Measurements from ENCODE around the gene COX19. TPM values are rescaled to one million over a fixed set of nuclear protein-coding genes. Genes with fewer than 3 reads are reported as not detected.
A peak's percentile ranks its signal among the peaks of the same experiment; 100 is the strongest.
"Not testable (repeated sequence)": the region's sequence is repeated elsewhere in the genome, so short reads cannot be mapped to it uniquely, and the experiment has no call there.

COX19 gene
- total RNA-seq, 1 experiment from 2014 or later, result 5.5 TPM

- DNase-seq (ENCODE audit: low spot score), result no peak
- in situ Hi-C loops (cut with HindIII; ENCODE audit: low sequenced_read_pairs), result no loop called here
Observed at GRCh38 chr7:1012004-1012715, 36.8 kb upstream of the COX19 start.

DNA sequence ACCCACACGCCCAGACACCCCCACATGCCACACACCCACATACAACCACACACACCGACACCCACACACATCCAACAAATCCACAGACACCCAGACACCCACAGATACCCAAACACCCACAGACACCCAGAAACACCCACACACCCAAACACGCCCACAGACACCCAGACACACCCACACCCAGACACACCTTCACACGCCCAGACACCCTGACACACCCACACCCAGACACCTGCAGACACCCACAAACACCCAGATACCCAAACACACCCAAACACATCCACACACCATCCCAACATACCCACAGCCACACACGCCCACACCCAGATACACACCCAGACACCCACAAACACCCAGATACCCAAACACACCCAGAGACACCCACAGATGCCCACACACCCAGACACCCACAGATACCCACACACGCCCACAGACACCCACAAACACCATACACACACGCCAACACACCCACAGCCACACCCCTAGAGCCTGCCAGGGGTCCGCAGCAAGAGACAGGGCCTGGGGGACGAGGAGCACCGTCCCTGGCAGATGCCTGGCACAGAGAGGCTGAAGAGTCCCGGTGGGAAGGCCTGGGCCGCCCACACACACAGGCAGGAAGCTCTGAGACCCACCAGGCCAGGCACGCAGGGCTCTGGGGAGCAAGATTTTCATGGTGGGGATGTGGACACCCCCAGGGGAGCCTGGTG is 36.1 kb upstream of the COX19 start:
- no peak for DNase-seq (ENCODE audit: low spot score)
- in situ Hi-C loops (cut with HindIII; ENCODE audit: low sequenced_read_pairs), result no loop called here

DNA sequence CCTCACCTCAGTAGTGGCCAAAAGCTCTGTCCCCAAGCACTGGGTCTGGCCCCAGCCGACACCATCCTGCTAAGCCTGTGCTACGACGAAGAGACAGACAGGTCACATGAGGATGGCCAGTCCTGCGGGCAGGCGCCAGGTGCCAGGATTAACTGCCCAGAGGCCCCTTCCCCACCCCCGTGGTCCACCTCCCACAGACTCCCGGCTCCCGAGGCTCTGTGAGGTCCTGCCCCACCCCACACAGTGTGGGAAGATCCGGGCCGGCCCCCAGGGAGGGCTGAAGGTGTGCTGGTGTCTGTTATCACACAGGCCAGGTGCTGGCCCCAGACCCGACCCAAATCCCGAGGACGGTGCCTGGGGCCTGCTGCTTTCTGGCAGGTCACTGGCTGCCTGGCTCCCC is 34.9 kb upstream of the COX19 start:
- DNase-seq (ENCODE audit: low spot score), result no peak
- in situ Hi-C loops (cut with HindIII; ENCODE audit: low sequenced_read_pairs), result no loop called here

GRCh38 chr7:1009747-1010146 is 34.4 kb upstream of the COX19 start:
- DNase-seq (ENCODE audit: low spot score), result no peak
- in situ Hi-C loops (cut with HindIII; ENCODE audit: low sequenced_read_pairs), result no loop called here

DNA sequence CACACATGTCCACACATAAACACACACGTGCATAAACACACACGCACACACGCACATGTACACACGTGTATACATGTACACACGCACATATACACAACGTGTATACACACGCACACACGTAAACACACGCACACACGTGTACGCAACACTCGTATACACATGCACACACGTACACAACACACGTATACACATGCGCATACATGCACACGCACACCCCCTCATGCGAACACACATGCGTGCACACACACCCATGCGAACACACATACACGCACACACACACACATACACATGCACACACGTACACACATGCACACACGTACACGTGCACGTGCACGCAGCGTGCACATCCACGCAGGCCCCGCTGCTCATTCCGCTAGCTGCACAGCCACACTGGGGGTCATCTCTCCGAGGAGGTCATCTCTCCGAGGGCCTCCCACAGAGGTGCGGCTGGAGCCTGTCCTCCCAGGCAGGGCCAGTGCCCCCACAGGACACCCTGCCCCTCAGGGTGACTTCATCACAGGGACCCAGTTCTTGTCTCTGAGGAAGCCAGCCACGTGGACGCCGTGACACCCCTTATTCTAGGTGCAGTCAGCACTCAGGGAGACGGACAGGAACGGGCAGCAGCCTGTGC is 33.5 kb upstream of the COX19 start:
- DNase-seq (ENCODE audit: low spot score), result no peak
- in situ Hi-C loops (cut with HindIII; ENCODE audit: low sequenced_read_pairs), result no loop called here

- in situ Hi-C loops (cut with HindIII; ENCODE audit: low sequenced_read_pairs), result no loop called here
Observed at GRCh38 chr7:1007901-1008300, 32.6 kb upstream of the COX19 start.

GRCh38 chr7:1005303-1005702 is 30.0 kb upstream of the COX19 start:
- in situ Hi-C loops (cut with HindIII; ENCODE audit: low sequenced_read_pairs), result no loop called here
- no peak for DNase-seq (ENCODE audit: low spot score)

More at GRCh38 chr7:1007901-1008300, 32.6 kb upstream of the COX19 start:
- no peak for DNase-seq (ENCODE audit: low spot score)

DNA sequence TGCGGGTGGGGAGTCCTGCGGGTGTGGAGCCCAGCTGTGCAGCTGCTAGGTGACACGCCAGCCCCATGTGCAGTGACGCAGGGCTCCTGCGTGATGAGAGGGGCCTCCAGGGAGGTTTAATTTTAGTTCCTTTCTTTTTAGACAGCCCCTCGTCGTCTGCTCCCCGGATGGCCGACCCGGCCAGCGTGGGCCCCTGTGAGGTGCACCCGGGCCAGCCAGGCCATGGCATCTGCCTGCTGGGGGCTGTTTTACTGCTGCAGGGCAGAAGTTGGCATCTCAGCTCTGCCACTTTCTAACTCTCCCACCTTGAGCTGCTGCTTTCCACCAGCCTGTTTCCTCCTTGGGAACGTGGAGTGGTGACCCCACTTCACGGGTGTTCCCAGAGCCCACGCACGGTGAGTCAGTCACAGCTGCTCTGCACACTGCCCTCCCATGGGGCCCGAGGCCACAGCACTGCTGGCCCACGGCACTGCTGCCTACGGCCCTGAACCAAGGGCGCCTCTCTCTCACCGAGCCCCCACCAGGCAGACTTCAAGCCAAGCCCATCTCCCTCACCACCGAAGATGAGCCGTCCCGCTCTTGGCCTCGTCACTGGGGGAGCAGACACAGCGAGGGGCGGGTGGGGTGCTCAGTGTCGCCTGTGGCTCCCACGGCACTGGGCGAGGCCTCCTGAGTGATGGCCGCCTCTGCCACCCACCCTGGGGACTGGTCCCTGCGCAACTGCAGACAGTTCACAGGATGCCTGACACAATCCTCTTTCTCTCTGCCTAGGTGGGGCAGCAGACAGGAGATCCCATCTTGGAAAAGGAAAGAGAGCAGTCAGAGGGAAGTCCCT is 28.9 kb upstream of the COX19 start:
- DNase-seq (ENCODE audit: low spot score), result no peak
- in situ Hi-C loops (cut with HindIII; ENCODE audit: low sequenced_read_pairs), result no loop called here

GRCh38 chr7:1002445-1002844 is 27.1 kb upstream of the COX19 start:
- DNase-seq (ENCODE audit: low spot score); in situ Hi-C loops (cut with HindIII; ENCODE audit: low sequenced_read_pairs): not testable (repeated sequence)

- in situ Hi-C loops (cut with HindIII; ENCODE audit: low sequenced_read_pairs); DNase-seq (ENCODE audit: low spot score): not testable (repeated sequence)
Observed at GRCh38 chr7:1002026-1002425, 26.7 kb upstream of the COX19 start.

- in situ Hi-C loops (cut with HindIII; ENCODE audit: low sequenced_read_pairs); DNase-seq (ENCODE audit: low spot score): not testable (repeated sequence)
Observed at GRCh38 chr7:1001069-1001770, 25.9 kb upstream of the COX19 start.

DNA sequence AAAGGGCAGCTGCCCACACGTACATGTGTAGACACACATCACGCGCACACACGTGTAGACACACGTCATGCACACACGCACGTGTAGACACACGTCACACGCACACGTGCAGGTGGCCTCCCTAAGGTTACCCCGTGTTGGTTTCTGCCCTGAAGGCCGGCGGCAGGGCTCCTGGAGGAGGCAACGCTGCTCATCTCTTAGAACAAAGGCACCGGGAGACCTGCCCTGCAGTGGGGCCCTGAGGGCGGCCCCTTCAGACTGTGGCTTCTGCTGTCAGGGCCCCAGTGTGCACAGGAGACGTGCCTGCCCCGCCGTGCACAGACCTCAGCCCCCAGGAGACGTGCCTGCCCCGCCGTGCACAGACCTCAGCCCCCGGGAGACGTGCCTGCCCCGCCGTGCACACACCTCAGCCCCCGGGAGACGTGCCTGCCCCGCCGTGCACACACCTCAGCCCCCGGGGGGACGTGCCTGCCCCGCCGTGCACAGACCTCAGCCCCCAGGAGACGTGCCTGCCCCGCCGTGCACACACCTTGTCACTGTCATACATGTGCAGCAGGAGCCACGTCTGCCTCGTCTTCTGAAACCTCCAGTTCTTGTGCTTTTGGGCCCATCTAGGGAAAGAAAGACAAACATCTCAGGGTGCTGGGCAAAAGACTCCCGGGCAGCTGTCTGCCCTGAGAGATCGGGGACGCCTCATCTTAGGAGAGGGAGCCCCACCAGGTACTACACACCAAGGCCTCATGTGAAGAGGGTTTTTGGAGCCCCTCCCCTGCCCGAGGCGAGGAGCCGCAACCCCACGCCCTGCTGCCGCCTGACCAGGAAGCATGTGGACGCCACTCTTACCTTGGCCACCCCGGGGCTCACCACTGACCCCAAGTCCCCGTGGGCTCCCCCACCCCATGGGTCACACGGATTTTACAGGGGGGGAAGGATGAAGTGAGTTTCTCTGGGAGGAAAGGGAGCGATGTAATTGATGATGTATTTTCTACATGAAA is 24.9 kb upstream of the COX19 start:
- in situ Hi-C loops (cut with HindIII; ENCODE audit: low sequenced_read_pairs), result no loop called here
- DNase-seq (ENCODE audit: low spot score), result no peak

DNA sequence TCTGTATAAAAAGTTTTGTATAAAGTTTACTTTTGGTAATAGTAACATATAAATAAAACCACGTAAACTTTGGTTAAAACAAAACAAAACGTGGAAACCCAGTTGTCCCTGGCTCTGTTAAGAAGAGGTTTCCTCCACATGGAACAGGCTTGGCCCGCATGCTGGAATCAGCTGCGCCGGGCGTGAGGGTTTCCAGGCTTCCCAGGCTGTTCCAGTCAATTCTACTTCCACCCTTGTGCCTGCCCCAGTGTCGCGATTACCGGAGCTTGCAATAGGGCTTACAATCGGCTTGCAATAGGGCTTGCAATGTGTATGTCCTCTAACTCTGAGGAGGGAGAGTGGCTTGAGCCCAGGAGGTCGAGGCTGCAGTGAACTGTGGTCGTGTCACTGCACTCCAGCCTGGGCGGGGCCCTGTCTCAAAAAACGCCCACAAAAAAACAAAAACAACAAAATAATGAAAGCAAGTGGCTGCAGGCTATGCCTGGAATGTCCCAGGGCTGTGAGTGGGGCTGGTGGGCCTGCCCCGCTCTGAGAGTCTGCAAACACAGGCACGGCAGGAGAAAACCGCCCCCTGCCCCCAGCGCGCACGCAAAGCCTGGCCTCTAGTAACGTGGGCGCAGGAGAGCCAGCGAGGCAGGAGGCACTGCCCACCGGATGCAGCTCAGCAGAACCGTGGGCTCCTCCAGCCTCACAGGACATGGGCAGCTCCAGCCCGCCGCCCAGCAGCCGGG is 24.0 kb upstream of the COX19 start:
- in situ Hi-C loops (cut with HindIII; ENCODE audit: low sequenced_read_pairs), result no loop called here
- DNase-seq (ENCODE audit: low spot score), result no peak

DNA sequence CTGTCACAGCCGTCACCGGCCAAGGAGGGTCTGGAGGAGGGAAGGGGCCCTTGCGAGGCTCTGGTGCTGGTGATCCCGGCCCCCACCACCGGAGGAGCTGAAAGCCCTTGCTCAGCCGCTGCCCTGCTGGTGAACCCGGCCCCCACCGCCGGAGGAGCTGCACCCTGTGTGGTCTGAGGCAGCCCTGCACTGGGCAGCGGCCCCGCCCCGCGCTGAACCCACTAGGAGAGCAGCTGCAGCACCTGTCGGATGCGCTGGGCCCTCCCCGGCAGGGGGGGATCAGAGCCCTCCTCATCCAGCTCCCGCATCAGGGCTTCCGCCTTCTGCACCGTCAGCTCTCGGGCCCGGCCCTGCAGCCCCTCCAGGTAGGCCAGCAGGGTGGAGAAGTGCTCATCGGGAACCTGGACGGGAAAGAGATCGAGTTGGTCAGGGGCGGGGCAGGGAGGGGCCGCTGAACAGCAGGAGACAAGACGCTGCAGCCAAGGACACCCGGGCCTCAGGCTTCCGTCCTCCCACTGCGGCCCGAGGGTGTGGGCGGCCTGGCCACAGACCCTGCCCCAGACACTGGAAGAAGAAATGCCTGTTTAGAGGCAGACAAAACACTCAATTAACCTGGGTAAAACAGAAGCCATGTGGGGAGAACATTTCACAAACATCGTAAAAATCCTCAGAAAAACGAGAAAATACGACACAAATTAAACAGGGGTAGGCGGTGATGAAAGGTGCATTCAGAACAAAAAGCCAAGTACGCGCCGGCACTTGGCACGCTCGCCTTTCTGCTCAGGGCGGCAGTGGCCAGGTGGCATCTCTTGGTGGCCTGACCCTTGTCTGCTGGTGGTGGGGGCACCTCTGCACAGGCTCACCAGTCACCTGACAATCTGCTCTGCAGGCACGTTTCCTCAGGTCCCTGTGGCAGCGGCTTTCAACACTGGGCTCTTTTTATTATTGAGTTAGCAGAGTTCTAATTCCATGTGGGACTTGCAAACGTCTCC is 22.4 kb upstream of the COX19 start:
- DNase-seq (ENCODE audit: low spot score), result peak; percentile 64
- in situ Hi-C loops (cut with HindIII; ENCODE audit: low sequenced_read_pairs), result no loop called here

DNA sequence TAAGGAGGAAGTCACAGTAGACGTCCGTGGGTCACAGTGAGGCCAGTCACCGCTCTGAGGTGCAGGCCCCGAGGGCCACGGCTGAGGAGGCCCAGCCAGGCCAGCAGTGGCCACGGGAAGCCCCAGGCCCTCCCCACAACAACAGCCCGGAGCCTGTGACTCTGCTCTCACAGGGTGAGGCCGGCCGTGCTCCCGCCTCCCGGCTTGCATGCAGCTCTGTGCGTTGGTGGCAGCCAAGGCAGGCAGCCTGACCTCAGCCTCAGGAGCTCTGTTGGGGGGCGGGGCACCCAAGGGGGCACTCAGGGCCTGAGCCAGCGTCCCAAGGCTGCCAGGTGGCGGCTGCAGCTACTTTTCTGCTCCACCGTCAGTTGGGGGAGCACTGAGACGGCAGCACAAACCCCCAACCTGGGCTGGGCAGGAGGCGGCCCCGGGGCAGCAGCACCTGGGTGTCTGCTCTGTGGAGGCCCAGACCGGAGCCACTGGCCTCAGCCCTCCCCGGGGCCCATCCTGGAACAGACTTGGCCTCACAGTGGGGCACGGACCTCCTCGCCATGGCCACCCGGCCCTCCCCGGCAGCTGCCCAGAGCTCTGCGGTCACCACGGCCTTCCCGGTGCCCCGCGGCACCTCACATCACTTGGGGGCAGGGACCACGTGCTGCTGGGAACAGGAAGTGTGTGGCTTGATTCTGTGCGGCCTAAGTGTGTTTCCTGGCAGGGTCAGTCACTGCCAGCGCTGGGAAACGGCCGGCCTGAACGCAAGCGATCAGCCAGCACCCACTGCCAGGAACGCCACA is 20.9 kb upstream of the COX19 start:
- in situ Hi-C loops (cut with HindIII; ENCODE audit: low sequenced_read_pairs), result no loop called here
- DNase-seq (ENCODE audit: low spot score), result no peak
